Measurements from ENCODE around the gene SLC8A2.
"Not testable (repeated sequence)": the region's sequence is repeated elsewhere in the genome, so short reads cannot be mapped to it uniquely, and the experiment has no call there.

Gene SLC8A2

DNA sequence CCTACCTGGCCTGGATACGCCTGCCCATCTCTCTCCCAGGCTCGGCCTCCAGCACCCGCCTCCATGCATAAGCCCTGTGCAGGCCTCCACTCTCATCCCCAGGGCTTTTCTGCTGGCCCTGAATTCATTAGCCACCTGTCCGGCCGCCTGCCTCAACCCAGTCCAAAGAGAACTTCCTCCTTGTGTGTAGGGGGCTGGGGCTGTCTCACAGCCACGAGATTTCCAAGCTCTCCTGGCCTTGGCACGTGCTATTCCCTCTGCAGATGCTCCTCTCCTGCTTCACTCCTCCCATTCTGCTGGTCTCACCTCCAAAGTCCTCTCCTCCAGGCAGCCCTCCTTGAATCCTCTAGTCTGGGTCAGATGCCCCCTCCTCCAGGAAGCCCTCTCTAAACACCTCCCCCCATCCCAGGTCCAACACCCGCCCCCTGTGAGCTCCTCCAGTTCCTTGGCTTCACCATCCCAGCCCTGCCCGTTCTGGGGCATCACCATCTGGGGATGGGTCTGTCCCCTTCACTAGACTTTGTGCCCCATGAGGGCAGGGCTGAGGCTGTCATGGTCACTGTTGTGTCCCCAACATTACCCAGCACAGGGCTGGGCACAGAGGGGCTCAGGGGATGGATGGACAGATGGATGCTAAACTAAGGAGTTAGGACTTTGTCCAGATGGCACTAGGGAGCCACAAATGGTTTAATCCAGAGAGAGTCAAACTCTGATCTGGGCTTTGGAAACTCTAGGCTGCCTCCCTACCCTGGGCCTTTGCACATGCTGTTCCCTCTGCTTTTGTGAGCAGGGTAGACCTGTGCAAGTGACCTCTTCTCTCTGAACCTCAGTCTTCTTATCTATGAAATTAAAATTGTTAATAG lies 67.1 kb downstream of the SLC8A2 start:
- no peaks in the 10 kb centered on the region for H3K36me3 ChIP-seq (ENCODE audit: control insufficient read depth, insufficient read depth, low read length)
- no peak for DNase-seq
- no peaks in the 10 kb centered on the region for H3K9me3 ChIP-seq (ENCODE audit: control insufficient read depth, low read length)
- H3K27ac ChIP-seq (ENCODE audit: insufficient read depth, low read length, poor library complexity, severe bottlenecking) = no peak overlapping the region
- H3K4me1 ChIP-seq (ENCODE audit: control insufficient read depth, insufficient read depth, low read length, poor library complexity, severe bottlenecking) = no peaks in the 10 kb centered on the region
- no peak overlapping the region for H3K4me3 ChIP-seq (ENCODE audit: insufficient read depth, low read depth, low read length, poor library complexity, severe bottlenecking)
- peaks cover 13% of the 10 kb centered on the region for H3K27me3 ChIP-seq (replicated peaks; ENCODE audit: control insufficient read depth, insufficient read depth, low read length, poor library complexity, severe bottlenecking)

DNA sequence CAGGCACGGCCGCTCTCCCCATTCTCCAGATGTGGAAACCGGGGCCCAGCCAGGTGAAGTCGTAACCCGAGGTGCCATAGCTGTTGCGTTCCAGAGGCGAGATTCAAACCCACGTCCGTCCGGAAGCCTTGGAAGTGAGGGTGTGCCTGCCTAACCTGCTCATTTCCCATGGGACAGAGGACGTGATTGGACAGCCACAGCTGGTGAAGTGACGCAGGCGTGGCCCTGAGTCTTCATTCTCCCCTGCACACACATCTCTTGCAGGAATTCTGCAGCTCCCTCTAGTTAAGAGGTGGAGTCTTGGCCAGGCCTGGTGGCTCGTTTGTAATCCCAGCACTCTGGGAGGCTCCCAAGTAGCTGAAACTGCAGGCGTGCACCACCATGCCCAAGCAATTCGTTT lies 69.2 kb downstream of the SLC8A2 start:
- Histone ChIP-seq H3K36me3 (ENCODE audit: control insufficient read depth, insufficient read depth, low read length) (no peaks in the 10 kb centered on the region), H3K27ac (ENCODE audit: insufficient read depth, low read length, poor library complexity, severe bottlenecking) (no peak overlapping the region), H3K27me3 (replicated peaks; ENCODE audit: control insufficient read depth, insufficient read depth, low read length, poor library complexity, severe bottlenecking) (peaks cover 13% of the 10 kb centered on the region), H3K4me3 (ENCODE audit: insufficient read depth, low read depth, low read length, poor library complexity, severe bottlenecking) (no peak overlapping the region), H3K4me1 (ENCODE audit: control insufficient read depth, insufficient read depth, low read length, poor library complexity, severe bottlenecking) (no peaks in the 10 kb centered on the region), H3K9me3 (ENCODE audit: control insufficient read depth, low read length) (no peaks in the 10 kb centered on the region)
- no peak for DNase-seq

DNA sequence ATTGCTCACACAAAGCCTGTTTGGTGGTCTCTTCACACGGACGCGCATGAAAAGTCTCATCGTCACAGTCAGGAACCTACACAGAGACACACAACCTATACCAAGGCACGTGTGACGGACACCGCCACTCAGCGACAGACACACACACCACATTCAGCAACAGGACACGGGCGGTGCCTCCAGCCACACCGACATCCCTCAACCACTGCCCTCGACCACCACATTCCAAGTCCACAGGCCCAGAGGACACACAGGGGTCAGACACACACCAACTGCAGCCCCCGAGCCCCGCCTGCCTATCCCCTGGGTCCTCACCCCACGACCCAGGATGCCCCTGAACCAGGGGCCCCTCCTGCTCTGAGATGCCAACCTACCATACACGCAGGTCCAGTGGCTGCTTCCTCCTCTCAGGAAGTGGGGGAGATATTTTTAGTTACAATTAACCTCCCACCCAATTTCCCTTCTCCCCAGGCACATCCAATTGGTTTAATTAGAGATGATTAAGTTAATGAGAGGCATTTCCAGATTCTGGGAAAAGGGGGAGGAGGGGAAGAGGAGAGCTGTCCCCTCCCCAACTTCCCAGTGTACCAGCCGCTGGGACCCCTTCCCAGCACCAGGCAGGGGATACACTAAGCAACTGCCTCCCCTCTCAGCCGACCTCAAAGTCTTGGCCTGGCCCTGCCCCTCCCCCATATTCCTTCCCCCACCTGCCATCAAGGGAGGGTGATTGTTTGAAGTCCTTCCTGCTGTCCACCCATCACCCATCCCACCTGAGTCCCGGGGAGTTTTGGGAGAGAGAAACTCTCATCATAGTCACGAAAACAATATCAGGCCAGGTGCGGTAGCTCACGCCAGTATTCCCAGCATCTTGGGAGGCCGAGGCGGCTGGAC lies 72.7 kb downstream of the SLC8A2 start:
- H3K4me1 ChIP-seq (ENCODE audit: control insufficient read depth, insufficient read depth, low read length, poor library complexity, severe bottlenecking) = no peaks in the 10 kb centered on the region
- H3K36me3 ChIP-seq (ENCODE audit: control insufficient read depth, insufficient read depth, low read length) = no peaks in the 10 kb centered on the region
- H3K27ac ChIP-seq (ENCODE audit: insufficient read depth, low read length, poor library complexity, severe bottlenecking) = no peak overlapping the region
- no peak overlapping the region for H3K4me3 ChIP-seq (ENCODE audit: insufficient read depth, low read depth, low read length, poor library complexity, severe bottlenecking)
- no peaks in the 10 kb centered on the region for H3K27me3 ChIP-seq (replicated peaks; ENCODE audit: control insufficient read depth, insufficient read depth, low read length, poor library complexity, severe bottlenecking)
- DNase-seq = no peak
- H3K9me3 ChIP-seq (ENCODE audit: control insufficient read depth, low read length) = no peaks in the 10 kb centered on the region

DNA sequence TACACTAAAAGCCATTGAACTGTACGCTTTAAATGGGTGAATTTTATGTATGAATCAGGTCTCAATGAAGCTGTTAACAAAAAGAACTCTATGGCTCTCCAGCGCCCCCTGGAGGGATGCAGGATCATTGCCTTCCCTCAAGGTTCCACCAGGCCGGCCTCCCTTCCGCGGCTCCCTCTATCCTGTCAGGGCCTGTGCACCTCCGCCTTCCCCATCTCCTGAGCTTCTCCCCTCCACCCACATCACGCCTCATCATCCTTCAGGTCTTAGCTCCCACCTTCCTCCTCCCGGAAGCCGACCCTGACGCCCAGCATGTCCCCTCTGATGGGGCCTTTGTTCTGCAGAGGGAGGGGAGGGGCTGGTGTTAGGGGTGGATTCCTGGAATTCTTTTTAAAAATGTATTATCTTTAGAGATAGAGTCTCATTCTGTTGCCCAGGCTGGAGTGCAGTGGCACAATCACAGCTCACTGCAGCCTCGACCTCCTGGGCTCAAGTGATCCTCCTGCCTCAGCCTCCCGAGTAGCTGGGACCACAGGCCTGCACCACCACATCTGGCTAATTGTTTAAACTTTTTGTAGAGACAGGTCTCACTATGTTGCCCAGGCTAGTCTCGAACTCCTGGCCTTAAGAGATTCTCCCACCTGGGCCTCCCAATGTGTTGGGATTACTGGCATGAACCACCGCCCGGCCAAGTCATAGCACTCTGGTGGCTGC lies 80.0 kb downstream of the SLC8A2 start:
- DNase-seq = peak; percentile 47 to 72 (median 64)
- no peaks in the 10 kb centered on the region for H3K9me3 ChIP-seq (ENCODE audit: control insufficient read depth, low read length)
- H3K27me3 ChIP-seq (replicated peaks; ENCODE audit: control insufficient read depth, insufficient read depth, low read length, poor library complexity, severe bottlenecking) = no peaks in the 10 kb centered on the region
- H3K27ac ChIP-seq (ENCODE audit: insufficient read depth, low read length, poor library complexity, severe bottlenecking) = no peak overlapping the region
- H3K36me3 ChIP-seq (ENCODE audit: control insufficient read depth, insufficient read depth, low read length) = no peaks in the 10 kb centered on the region
- no peak overlapping the region for H3K4me3 ChIP-seq (ENCODE audit: insufficient read depth, low read depth, low read length, poor library complexity, severe bottlenecking)
- H3K4me1 ChIP-seq (ENCODE audit: control insufficient read depth, insufficient read depth, low read length, poor library complexity, severe bottlenecking) = no peaks in the 10 kb centered on the region

DNA sequence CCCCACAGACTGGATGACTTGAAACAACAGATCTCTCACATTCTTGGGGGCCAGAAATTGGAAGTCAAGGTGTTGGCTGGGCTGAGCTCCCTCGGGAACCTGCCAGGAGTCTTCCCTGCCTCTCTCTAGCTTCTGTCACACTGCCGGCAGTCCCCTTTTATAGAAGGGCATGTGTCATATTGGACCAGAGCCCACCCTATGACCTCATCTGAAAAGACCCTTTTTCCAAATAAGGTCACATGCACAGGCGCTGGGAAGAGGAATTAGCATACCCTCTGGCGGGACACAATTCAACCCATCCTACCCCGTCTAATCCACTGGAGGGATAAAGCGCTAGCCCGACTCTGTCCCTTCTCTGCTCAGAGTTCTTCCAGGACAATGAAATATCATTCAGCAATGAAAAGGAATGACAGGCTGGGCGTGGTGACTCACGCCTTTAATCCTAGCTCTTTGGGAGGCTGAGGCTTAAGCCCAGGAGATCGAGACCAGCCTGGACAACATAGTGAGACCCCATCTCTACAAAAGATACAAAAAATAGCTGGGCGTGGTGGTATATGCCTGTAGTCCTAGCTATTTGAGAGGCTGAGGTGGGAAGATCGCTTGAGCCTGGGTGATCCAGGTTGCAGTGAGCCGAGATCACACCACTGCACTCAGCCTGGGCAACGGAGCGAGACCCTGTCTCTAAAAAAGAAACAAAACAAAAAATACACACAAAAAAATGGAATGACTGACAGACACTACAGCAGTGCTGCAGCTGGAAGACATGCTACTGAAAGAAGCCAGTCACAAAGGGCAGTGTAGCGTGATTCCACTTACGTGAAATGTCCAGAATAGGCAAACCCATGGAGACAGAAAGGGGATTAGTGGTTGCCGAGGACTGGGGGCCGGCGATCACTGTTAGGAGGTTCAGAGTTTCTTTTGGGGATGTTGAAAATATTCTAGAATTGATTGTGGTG lies 80.9 kb downstream of the SLC8A2 start:
- H3K27ac ChIP-seq (ENCODE audit: insufficient read depth, low read length, poor library complexity, severe bottlenecking) = no peak overlapping the region
- DNase-seq = no peak
- H3K4me1 ChIP-seq (ENCODE audit: control insufficient read depth, insufficient read depth, low read length, poor library complexity, severe bottlenecking) = no peaks in the 10 kb centered on the region
- H3K9me3 ChIP-seq (ENCODE audit: control insufficient read depth, low read length) = no peaks in the 10 kb centered on the region
- no peaks in the 10 kb centered on the region for H3K36me3 ChIP-seq (ENCODE audit: control insufficient read depth, insufficient read depth, low read length)
- no peaks in the 10 kb centered on the region for H3K27me3 ChIP-seq (replicated peaks; ENCODE audit: control insufficient read depth, insufficient read depth, low read length, poor library complexity, severe bottlenecking)
- no peak overlapping the region for H3K4me3 ChIP-seq (ENCODE audit: insufficient read depth, low read depth, low read length, poor library complexity, severe bottlenecking)

DNA sequence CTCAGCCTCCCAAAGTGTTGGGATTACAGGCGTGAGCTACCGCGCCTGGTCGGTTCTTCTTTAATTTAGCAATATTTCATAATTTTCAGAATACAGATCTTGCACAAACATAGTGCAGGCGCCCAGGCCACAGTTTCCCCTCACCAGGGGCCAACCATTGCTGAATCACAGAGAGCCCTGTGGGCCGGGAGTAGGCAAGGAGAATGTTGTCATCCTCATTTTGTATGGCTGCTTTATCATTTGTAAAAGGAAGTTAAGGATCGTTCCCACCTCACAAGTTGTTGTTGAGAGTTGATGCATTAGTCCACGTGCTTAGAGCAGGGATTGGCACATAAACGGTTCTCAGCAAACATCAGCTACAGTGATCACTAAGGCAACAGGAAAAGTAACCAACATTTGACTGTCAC lies 82.5 kb downstream of the SLC8A2 start:
- H3K27me3 ChIP-seq (replicated peaks; ENCODE audit: control insufficient read depth, insufficient read depth, low read length, poor library complexity, severe bottlenecking) = no peaks in the 10 kb centered on the region
- no peaks in the 10 kb centered on the region for H3K4me1 ChIP-seq (ENCODE audit: control insufficient read depth, insufficient read depth, low read length, poor library complexity, severe bottlenecking)
- H3K36me3 ChIP-seq (ENCODE audit: control insufficient read depth, insufficient read depth, low read length) = no peaks in the 10 kb centered on the region
- DNase-seq = no peak
- no peak overlapping the region for H3K4me3 ChIP-seq (ENCODE audit: insufficient read depth, low read depth, low read length, poor library complexity, severe bottlenecking)
- no peaks in the 10 kb centered on the region for H3K9me3 ChIP-seq (ENCODE audit: control insufficient read depth, low read length)
- no peak overlapping the region for H3K27ac ChIP-seq (ENCODE audit: insufficient read depth, low read length, poor library complexity, severe bottlenecking)

DNA sequence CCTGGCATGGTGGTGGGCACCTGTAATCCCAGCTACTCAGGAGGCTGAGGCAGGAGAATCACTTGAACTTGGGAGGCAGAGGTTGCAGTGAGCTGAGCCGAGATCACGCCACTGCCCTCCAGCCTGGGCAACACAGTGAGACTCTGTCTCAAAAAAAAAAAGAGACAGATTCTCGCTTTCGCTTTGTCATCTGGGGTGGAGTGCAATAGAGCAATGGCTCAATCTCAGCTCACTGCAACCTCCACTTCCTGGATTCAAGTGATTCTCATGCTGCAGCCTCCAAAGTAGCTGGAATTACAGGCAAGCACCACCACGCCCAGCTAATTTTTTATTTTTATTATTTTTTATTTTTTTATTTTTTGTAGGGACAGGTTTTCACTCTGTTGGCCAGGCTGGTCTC lies 83.0 kb downstream of the SLC8A2 start:
- not testable (repeated sequence) for H3K4me3 ChIP-seq (ENCODE audit: insufficient read depth, low read depth, low read length, poor library complexity, severe bottlenecking); H3K27ac ChIP-seq (ENCODE audit: insufficient read depth, low read length, poor library complexity, severe bottlenecking); DNase-seq; H3K36me3 ChIP-seq (ENCODE audit: control insufficient read depth, insufficient read depth, low read length); H3K9me3 ChIP-seq (ENCODE audit: control insufficient read depth, low read length); H3K4me1 ChIP-seq (ENCODE audit: control insufficient read depth, insufficient read depth, low read length, poor library complexity, severe bottlenecking); H3K27me3 ChIP-seq (replicated peaks; ENCODE audit: control insufficient read depth, insufficient read depth, low read length, poor library complexity, severe bottlenecking)

DNA sequence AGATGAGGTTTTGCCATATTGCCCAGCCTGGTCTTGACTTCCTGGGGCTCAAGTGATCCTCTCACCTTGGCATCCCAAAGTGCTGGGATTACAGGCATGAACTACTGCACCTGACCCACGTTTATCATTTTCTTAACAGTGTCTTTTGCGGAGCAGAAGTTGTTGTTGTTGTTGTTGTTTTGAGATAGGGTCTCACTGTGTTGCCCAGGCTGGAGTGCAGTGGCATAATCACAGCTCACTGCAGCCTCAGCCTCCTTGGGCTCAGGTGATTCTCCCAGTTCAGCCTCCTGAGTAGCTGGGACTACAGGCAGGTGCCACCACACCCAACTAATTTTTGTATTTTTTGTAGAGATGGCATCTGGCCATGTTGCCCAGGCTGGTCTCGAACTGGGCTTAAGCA lies 84.1 kb downstream of the SLC8A2 start:
- not testable (repeated sequence) for H3K9me3 ChIP-seq (ENCODE audit: control insufficient read depth, low read length); H3K27ac ChIP-seq (ENCODE audit: insufficient read depth, low read length, poor library complexity, severe bottlenecking); H3K4me1 ChIP-seq (ENCODE audit: control insufficient read depth, insufficient read depth, low read length, poor library complexity, severe bottlenecking); DNase-seq; H3K27me3 ChIP-seq (replicated peaks; ENCODE audit: control insufficient read depth, insufficient read depth, low read length, poor library complexity, severe bottlenecking); H3K36me3 ChIP-seq (ENCODE audit: control insufficient read depth, insufficient read depth, low read length); H3K4me3 ChIP-seq (ENCODE audit: insufficient read depth, low read depth, low read length, poor library complexity, severe bottlenecking)

DNA sequence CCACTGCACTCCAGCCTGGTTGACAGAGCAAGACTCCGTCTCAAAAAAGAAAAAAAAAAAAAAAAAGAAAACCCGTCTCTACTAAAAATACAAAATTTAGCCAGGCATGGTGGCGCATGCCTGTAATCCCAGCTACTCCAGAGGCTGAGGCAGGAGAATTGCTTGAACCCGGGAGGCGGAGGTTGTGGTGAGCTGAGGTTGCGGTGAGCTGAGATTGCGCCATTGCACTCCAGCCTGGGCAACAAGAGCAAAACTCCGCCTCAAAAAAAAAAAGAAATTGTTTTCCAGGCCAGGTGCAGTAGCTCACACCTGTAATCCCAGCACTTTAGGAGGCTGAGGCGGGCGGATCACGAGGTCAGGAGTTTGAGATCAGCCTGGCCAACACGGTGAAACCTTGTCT lies 85.1 kb downstream of the SLC8A2 start:
- not testable (repeated sequence) for H3K4me3 ChIP-seq (ENCODE audit: insufficient read depth, low read depth, low read length, poor library complexity, severe bottlenecking); H3K4me1 ChIP-seq (ENCODE audit: control insufficient read depth, insufficient read depth, low read length, poor library complexity, severe bottlenecking); H3K27ac ChIP-seq (ENCODE audit: insufficient read depth, low read length, poor library complexity, severe bottlenecking)

More for the DNA sequence above, 85.1 kb downstream of the SLC8A2 start:
- H3K27me3 ChIP-seq (replicated peaks; ENCODE audit: control insufficient read depth, insufficient read depth, low read length, poor library complexity, severe bottlenecking); DNase-seq; H3K36me3 ChIP-seq (ENCODE audit: control insufficient read depth, insufficient read depth, low read length); H3K9me3 ChIP-seq (ENCODE audit: control insufficient read depth, low read length): not testable (repeated sequence)
